NCI-H82 treated with DMSO at 0.1 percent for 48 hours (cell line): ENCODE data around the gene PLCG1.

ENCODE experiments used
- DNase-seq: peaks from one replicate; lab custom pipeline; 2025; ENCODE audit not compliant: unreplicated experiment; lab: John Stamatoyannopoulos, UW

The PLCG1 gene

DNA sequence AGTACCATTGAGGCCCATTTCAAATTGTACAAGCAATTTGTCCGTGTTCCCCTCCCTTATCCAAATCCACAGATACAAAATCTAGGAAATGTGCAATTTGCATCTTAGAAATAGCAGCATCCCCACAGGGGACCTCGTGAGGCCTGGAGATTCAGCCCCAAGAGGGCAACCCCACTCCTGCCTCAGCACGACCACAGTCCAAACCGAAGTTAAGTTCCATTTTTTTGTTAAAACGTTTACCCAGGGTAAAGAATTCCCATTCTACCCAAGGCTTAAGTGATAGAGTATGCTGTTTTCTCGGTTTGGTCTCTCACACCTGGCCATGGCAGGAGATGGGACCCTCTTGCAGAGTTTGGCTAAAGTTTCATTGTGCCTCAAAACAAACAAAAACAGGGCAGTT is 41.2 kb downstream of the PLCG1 start:
- no peak for DNase-seq

- DNase-seq = no peak
These were observed 41.6 kb downstream of the PLCG1 start for GRCh38 chr20:41178904-41179432.

GRCh38 chr20:41179961-41180360 is 42.6 kb downstream of the PLCG1 start:
- no peak for DNase-seq

DNA sequence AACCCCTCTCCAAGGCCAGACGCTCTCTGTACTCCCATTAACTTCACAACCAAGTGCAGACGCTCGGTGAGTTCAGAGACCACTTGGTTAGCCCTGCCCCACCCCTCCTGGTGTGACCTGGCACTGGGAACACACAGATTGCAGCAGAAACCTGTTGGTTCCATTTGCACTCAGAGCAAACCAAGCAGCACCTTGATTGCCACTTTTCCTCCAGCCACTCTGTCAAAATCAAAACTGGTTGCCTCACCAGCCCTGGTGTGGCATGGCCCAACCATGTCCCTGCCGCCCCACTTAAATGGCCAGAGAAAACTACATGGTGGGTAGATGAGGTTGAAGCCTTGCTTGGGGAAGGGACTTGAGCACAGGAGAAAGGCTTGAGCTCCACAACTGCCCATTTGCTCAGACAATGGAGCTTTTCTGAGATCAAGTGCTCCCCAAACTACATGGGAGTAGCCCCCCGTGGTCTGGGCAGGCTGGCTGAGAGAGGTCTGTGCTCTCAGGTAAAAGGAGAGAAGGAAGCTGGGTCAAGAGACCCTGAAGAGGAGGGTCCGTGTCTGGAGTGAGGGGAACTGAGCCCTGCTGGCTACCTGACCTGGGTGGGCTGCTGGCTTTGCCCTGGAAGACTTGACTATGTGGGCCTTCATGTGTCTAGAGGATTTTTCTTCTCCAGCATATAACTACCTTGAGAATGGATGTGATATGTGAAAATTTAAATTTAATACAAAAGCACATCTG is 43.4 kb downstream of the PLCG1 start:
- DNase-seq = no peak

GRCh38 chr20:41181567-41181966 is 44.2 kb downstream of the PLCG1 start:
- no peak for DNase-seq

DNA sequence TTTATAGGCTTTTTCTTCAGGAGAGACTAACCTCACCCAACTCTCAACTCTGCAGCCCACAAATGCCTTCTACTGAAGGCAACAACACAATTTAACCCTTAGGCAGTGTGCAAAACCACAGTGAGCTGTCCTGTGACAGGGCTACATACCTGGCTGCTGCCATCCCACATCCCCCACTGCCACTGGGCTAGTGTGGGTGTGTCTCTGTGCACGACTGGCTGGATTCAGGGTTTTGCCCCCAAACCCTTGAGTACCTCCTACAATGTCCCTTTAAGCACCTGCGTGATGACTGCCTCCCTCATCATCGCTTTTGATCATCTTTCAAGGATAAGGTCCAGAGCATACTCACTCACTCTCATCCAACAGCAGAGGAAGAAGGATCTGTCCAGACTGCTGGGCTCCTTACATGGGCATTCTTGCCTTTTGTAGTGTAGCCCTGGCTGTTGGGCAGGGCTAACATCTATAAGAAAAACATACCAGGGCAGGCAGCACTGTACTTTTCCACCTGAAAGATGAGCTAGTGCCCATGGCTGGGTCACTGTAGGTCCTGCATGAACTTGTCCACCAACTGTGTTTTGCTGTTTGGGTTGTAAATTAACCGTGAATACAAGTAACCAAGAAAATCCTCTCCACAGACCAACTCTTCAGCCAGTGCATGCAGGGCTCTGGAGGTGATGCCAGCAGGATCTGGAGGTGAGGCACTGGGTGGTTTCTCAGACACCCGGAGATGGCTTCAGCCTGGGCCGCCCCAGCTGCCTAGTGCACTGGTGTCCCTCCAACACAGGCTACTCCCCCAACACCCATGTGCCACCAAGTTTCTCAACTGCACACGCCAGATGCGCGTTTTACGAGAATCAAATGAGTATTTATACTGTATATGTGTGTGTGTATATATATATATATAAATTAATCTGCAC is 45.2 kb downstream of the PLCG1 start:
- DNase-seq = no peak

- no peak for DNase-seq
These were observed 46.0 kb downstream of the PLCG1 start for GRCh38 chr20:41183391-41183790.

- no peak for DNase-seq
These were observed 46.5 kb downstream of the PLCG1 start for GRCh38 chr20:41183831-41184230.

GRCh38 chr20:41185013-41185757 is 47.8 kb downstream of the PLCG1 start:
- DNase-seq = no peak

DNA sequence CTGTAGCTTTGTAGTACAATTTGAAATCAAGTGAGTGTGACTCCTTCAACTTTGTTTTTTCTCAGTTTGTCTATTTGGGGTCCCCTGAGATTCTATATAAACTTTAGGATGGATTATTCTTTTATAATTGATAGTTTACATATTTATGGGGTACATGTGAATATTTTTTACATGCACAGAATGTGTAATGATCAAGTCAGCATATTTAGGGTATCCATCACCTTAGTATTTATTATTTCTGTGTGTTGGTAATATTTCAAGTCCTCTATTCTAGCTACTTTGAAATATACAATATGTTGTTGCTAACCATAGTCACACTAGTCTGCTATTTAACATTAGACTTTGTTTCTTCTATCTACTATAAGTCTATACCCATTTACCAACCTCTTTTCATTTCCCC is 50.3 kb downstream of the PLCG1 start:
- no peak for DNase-seq

DNA sequence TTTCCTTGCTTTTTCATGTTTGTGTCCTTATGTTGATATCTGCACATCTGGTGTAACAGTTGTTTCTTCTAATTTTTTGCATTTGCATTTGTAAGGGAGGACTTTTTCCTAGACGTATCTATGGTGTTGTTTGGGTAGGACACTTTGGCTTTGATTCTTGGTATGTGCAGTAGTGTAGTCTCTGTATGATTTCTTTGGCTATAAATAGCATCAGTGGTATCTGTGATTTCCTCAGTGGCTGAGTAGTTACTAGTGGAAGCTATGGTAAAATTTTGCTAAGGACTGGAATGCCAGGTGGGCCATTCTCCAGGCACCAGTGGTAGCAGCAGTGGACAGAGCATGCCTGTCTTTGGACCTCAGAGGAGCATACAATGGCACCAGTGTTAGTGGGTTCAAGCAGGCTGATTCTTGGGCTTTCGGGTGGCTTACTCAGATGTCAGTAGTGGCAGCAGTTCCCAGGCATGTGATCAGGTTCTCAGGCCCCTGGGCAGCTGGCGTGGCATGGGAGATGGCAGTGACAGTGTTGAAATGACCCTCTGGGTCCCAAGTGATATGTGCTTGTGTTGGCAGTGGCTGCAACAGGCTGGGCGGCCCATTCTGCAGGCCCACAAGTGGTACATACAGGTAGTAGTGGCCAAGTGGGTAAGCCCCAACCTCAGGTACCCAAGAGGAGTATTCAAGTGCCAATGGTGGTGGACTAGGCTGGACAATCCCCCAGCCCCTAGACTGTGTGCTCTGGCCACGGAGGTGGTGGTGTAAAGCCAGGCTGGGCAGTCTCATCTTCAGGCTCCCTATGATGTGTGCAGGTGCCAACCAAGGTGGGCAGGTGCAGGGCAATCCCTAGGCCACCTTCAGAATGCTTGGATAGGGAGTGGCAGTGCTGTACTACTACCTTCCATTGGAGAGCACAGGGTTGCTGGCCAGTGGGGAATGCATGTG is 54.5 kb downstream of the PLCG1 start:
- DNase-seq = no peak

- no peak for DNase-seq
These were observed 55.2 kb downstream of the PLCG1 start for GRCh38 chr20:41192575-41192974.

DNA sequence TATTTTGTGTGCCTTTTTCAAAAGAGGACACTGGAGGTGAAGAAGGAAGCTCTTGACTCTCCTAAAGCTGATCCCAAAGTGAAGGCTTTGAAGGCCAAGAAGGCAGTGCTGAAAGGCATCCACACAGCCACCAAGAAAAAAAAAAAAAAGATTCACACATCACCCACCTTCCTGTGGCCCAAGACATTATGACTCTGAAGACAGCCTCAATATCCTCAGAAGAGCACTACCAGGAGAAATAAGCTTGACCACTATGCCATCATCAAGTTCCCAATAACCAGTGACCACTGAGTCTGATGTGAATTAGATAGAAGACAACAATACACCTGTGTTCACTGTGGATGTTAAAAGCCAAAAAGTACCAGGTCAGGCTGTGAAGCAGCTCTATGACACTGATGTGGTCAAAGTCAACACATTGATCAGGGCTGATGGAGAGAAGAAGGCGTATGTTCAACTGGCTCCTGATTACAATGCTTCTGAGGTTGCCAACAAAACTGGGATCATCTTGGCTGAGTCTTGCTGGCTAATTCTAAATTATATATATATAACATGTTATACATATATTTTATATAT is 59.4 kb downstream of the PLCG1 start:
- DNase-seq = no peak

DNA sequence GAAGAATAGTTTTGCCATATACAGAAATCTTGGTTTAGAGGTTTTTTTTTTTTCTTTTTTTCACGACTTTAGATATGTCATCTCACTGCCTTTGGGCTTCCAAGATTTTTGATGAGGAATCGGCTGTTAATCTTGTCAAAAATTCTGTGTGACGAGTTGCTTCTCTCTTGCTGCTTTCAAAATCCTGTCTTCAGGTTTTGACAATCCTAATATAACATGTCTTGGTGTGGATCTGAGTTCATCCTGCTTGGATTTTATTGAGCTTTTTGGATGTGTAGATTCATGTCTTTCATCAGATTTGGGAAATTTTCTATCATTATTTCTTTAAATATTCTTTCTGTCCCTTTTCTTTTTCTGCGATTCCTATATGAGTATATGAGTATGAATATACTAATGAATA is 61.1 kb downstream of the PLCG1 start:
- no peak for DNase-seq

DNA sequence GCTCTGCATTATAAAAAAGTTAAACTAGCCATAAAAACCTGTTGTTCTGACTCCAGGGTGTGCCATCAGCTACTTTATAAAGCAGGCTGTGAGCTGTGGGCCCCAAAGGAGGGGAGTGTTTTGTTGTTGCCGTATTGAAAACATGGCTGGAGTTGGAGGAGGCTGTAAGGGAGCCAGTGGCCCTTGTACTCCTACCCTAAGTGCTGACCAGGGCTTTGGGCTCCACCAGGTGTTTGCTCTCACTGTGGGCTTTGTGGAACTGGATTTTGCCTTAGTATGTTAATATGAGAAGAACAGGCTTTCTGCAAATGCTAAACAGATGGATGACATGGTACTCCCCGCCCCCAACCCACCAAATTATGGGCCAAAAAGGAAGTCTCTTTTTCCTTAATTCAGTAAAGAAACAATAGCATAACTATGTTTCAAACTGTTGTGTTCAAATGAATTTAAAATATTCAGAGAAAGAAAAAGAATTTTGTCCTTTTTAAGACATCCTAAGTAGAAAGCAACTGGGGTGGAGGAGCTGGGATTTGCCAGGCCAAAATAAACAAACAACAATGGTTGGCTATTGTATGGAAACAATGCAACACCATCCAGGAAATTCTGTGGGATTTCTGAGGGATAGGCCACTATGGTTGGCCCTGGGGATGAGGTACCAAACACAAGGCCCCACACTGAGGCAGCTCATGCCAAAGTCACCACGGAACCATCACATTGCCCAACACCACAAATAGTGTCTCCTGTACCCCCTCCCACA is 63.3 kb downstream of the PLCG1 start:
- DNase-seq = no peak

DNA sequence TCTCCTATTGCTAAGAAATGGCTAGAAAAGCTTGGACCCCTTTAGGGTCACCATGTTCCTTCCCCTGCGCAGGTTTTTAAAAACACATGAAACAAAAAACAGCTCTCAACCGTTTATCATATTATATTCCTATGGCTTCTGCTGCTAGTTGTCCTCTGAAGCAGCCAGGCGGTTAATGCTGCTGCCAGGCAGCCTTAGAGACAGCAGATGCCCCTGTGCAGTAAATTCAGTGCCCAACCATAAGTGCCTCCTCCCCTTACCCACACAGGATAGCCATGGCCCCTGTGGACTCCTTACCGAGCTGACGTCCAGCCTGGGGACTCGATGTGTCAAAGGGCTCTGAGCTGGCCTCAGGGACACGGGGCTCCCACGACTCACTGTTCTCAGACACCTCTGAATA is 64.4 kb downstream of the PLCG1 start:
- DNase-seq = no peak

DNA sequence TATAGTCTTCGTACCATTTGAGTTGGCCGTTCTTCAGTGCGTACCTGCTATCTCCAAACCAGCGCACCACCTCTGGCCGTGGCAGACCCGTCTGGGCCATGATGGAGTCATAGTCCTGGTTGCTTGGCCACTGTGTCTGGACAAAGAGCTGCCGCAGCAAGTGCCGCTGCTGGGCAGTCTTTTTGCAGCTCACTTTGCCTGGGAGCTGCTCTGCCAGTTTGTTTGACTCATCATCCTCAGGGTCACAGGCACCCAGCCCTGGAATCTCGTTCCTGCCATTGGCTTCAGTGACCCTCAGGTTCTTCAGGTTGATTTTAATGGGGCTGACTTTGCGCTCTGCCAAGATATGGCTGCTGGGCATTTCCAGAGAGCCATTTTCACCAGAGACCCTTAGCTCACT is 65.1 kb downstream of the PLCG1 start:
- DNase-seq = no peak

- DNase-seq = no peak
These were observed 66.3 kb downstream of the PLCG1 start for GRCh38 chr20:41203660-41204059.
